ENCODE data around the gene DMD.
"Not testable (repeated sequence)": the region's sequence is repeated elsewhere in the genome, so short reads cannot be mapped to it uniquely, and the experiment has no call there.

The DMD gene

DNA sequence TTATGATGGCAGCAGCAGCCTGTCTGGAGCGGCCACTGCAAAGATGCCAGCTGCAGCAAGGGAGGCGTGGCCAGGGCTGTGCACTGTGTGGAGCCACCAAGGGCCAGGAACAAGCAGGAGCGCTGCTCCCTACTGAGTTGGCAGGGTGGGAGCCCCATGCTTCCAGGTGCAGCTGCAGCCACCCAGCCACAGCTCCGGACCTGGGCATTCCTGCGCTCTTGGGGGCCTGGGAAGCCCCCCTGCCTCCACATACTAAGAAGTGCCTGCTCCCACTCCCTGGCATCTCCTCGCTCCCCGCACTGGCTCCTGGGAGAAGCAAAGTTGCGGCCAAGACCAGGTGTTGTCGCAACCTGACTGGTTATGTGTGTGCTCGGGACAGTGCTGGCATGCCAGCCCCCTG, 619.8 kb downstream of the DMD start:
- DNase-seq, result no peak

- DNase-seq, result no peak
Observed at GRCh38 chrX:32582729-32583128, 628.6 kb downstream of the DMD start.

DNA sequence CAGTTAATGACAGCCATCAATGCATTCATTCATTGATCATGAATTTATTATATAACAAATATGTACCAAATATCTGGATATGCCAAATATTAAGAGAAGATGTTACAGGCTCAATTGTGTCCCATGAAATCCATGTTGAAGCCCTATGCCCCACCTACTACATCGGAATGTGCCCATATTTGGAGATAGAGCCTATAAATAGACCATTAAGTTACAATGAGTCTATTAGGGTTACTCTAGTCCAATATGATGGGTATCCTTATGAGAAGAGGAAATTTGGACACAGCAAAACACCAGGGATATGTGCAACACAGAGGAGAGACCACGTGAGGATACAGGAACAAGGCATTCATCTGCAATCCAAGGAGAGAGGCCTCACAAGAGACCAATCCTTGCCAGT, 634.5 kb downstream of the DMD start:
- DNase-seq, result no peak

DNA sequence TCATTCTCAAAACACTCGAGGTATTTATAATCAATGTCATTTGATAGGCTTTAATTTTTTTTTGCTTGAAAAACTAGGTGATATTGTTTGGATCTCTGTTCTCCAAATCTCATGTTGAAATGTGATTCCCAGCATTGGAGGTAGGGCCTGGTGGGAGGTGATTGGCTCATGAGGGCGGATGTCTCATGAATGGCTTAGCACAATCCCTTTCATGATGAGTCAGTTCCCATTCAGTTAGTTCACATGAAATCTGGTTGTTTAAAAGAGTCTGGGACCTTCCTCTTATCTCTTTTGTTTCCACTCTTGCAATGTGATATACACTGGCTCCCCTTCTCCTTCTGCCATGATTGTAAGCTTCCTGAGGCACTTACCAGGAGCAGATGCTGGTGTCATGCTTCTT, 638.7 kb downstream of the DMD start:
- DNase-seq, result no peak

DNA sequence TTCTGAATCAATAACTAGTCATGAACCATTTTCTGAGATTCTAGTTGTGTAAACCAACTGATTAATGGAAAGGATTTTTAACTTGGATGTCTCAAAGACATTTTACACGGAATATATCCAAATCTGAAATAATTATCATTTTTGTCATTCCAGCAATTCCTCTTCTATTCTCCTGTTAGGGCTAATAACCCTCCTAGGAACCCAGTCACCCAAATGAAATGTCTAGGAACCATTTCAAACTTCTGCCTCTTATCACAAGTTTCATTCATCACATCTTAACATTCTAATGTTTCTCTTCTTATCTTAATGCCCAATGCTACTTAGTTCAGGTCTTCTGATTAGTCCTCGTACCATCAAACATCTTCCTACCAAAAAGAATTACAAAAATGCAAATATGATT, 639.8 kb downstream of the DMD start:
- no peak for DNase-seq

GRCh38 chrX:32562261-32562660, 649.1 kb downstream of the DMD start:
- no peak for DNase-seq

GRCh38 chrX:32545101-32545500, 666.2 kb downstream of the DMD start:
- no peak for DNase-seq

- no peak for DNase-seq
Observed at GRCh38 chrX:32538554-32538953, 672.8 kb downstream of the DMD start.

- no peak for DNase-seq
Observed at GRCh38 chrX:32533848-32534247, 677.5 kb downstream of the DMD start.

GRCh38 chrX:32532262-32532661, 679.1 kb downstream of the DMD start:
- DNase-seq, result no peak

DNA sequence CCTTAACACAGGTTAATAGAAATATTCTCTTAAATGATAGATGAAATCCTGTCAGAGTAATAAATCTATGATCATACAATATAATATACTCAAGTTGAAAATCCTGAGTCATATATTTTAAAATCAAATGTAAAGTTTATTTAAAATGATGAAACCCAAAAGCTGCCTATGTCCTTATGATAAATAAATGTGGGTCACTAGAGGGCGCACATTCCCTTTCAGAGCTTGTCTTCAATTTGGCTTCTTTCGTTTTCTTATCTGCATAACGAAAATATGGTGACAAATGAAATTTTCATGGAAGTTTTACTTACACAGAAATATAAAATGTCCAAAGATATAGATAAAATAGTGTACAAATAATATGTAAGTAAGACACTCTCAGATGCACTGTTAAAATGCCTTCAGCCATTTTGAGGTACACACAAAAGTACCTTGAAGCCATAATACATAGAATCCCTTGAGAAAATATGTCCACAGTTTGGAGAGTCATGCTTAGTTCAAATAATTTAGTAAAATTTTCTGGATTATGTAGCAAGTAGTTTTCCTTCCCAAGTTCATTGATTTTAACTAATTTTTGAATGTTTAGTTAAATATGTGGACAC, 680.4 kb downstream of the DMD start:
- peak; percentile 9 for DNase-seq

GRCh38 chrX:32528451-32528850, 682.9 kb downstream of the DMD start:
- not testable (repeated sequence) for DNase-seq

- DNase-seq, result no peak
Observed at GRCh38 chrX:32525234-32525633, 686.1 kb downstream of the DMD start.

DNA sequence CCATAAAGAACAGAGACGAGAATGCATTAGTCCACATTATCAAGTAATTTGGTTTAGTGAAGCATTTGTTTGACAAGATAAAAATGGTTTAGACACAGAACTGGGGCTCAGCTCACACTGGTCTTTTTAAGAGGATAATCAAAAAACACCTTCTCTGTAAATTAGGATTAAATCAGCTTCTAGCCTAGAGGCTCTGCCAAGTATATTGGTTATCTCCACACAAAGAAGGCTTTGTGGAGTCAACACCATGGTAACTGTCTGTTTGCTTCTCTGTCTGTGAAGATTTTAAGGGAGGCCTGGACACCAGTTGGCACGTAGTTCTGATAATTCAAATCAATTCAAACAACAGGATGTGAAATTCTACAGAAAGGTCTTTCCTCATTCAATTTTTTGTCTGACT, 687.0 kb downstream of the DMD start:
- DNase-seq, result no peak

GRCh38 chrX:32520789-32521188, 690.6 kb downstream of the DMD start:
- no peak for DNase-seq

- DNase-seq, result no peak
Observed at GRCh38 chrX:32514986-32515385, 696.4 kb downstream of the DMD start.

DNA sequence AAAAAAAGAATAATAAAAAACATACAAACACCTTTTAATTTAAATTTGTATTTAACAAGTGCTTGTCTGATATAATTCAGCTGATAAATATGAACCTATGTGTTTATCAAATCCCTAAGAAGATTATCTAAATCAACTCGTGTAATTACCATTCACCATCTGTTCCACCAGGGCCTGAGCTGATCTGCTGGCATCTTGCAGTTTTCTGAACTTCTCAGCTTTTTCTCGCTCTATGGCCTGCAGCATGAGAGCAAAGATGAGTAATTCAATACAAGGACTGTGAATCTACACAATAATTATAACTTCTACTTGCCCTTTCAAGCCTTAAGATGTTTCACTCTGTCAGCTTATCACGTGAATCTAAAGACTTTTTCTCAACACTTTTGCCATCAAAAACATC, 709.7 kb downstream of the DMD start:
- no peak for DNase-seq

- no peak for DNase-seq
Observed at GRCh38 chrX:32496671-32497070, 714.7 kb downstream of the DMD start.

DNA sequence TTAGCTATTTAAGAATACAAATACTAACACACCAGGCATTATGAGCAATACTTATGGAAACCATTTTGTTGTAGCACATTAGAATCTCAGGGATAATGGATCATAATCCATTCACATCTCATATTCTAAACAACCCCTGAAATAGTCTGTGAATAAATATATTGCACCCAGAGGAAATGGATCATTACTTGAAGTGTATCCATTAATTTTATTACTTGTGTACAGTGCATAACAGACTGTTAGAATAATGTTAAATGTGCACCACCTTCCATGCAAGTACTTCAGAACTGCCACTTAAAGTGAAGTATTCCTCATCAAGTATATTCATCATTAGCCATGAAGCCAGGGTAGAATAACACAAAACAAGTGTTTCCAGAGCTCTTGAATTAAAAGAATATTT, 715.5 kb downstream of the DMD start:
- DNase-seq, result no peak

DNA sequence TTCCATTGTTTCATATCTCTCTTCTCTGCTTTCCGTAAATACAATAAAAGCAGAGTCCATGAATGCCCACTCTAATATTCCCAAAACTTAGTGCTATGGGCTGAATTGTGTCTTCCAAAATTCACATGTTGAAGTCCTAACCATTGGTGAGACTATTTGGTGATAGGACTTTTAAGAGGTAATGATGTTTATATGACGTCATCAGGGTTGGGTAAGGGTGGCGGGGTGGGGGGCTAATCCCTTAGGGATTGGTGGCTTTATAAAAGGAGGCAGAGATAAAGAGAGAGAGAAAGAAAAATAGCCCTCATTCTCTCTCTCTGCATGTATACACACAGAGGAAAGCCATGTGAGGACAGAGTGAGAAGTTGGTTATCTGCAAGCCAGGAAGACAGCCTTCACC, 722.2 kb downstream of the DMD start:
- no peak for DNase-seq

- no peak for DNase-seq
Observed at GRCh38 chrX:32483534-32484136, 727.7 kb downstream of the DMD start.

DNA sequence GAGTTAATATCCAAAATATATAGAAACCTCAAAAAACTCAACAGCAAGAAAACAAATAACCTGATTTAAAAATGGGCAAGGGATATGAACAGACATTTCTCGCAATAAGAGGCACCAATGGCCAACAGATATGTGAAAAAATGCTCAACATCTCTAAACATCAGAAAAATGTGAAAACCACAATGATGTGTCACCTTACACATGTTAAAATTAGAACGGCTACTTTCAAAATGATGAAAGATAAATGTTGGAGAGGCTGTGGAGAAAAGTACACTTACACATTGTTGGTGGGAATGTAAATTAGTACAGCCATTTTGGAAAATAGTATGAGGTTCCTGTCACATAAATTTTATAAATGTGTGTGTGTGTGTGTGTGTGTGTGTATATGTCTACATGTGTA, 731.3 kb downstream of the DMD start:
- no peak for DNase-seq

DNA sequence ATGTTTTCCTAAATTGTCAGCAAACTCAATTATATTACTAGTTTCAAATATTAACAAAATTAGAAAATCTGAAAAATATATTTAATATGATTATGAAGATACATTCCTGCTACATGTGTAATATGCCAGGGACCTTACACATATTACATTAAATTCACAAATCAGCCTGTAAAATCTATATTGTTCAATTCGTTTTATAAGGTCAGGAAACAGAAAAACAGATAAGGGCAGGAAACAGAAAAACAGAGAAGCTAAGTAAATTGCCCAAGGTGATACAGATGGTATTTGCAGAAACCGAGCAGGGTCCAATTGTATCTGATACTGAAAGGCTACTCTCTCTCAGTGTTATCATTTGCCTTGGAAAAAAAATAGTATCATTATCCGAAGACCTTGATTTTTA, 739.0 kb downstream of the DMD start:
- DNase-seq, result no peak

GRCh38 chrX:32455704-32456103, 755.6 kb downstream of the DMD start:
- no peak for DNase-seq

DNA sequence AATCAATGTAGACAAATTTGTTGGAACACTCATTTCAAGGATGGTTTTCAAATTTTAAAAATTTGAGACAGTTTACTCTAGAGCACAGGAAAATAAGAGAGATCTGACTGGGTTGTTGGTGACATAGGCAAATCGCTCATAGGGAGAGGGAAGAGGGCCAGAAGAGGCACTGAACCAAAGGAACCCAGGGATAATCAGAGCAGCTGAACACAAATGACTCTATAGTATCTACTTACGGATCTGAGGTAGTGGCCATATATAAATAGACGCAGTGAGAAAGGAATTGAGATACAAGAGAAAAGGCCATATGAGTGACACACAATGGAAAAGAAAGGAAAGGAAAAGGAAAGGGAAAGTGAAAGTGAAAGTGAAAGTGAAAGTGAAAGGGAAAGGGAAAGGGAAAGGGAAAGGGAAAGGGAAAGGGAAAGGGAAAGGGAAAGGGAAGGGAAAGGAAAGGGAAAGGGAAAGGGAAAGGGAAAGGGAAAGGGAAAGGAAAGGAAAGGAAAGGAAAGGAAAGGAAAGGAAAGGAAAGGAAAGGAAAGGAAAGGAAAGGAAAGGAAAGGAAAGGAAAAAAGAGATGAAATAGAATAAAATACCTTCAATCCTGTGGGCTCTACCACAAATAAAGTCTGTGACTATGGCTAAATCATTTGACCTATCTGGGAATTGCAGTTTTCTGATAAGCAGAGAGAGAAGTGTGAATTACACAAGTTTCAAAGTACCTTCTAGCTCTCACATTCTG, 759.2 kb downstream of the DMD start:
- no peak for DNase-seq

Measured in CD4-positive, alpha-beta T cell treated with Interleukin-10 for 1 hour (primary cell).